HepG2 (cell line): ENCODE results near the gene VPS25. TPM values are rescaled to one million over a fixed set of nuclear protein-coding genes. Genes with fewer than 3 reads are reported as not detected.
A peak's percentile ranks its signal among the peaks of the same experiment; 100 is the strongest.

ENCODE experiments used
- CHD4 ChIP-seq: fragments of 200-600 bp; sonication (generic); IDR thresholded peaks from 2 replicates; pipeline ENCODE4 v1.7.0; 2017; ENCODE audit warnings: mild to moderate bottlenecking, low read length, borderline replicate concordance
- DNMT1 ChIP-seq: sonication (generic); formaldehyde crosslinking; IDR thresholded peaks from 2 replicates; pipeline ENCODE4 v1.5.1; 2020; ENCODE audit warnings: mild to moderate bottlenecking, missing genetic modification reagents
- DNMT3B ChIP-seq: conservative IDR thresholded peaks from 2 replicates; pipeline ENCODE4 v1.6.1; 2016; ENCODE audit warnings: missing biosample characterization, control low read depth
- GTF3A ChIP-seq: sonication (generic); formaldehyde crosslinking; conservative IDR thresholded peaks from 2 replicates; pipeline ENCODE4 v1.4.0; 2020; ENCODE audit warnings: mild to moderate bottlenecking, missing genetic modification reagents
- HCFC1 ChIP-seq: fragments of 150-350 bp; IDR thresholded peaks from 2 replicates; pipeline ENCODE4 v1.6.1; 2014; ENCODE audit warnings: low read depth, low read length
- KMT2A ChIP-seq: sonication (generic); formaldehyde crosslinking; IDR thresholded peaks from 2 replicates; pipeline ENCODE4 v1.4.0; 2020; ENCODE audit warnings: missing genetic modification reagents
- MEIS2 ChIP-seq: sonication (generic); formaldehyde crosslinking; IDR thresholded peaks from 2 replicates; pipeline ENCODE4 v1.9.0; 2021; ENCODE audit warnings: mild to moderate bottlenecking, missing genetic modification reagents
- MTF1 ChIP-seq: sonication (generic); formaldehyde crosslinking; IDR thresholded peaks from 2 replicates; pipeline ENCODE4 v1.5.0; 2020; ENCODE audit warnings: missing genetic modification reagents
- PAWR ChIP-seq: sonication (generic); formaldehyde crosslinking; IDR thresholded peaks from 2 replicates; pipeline ENCODE4 v1.4.0; 2020; ENCODE audit warnings: missing genetic modification reagents, mild to moderate bottlenecking, borderline replicate concordance
- PHF21A ChIP-seq: sonication (generic); formaldehyde crosslinking; IDR thresholded peaks from 2 replicates; pipeline ENCODE4 v1.5.0; 2020; ENCODE audit warnings: mild to moderate bottlenecking, missing genetic modification reagents
- SAFB2 ChIP-seq: sonication (generic); formaldehyde crosslinking; IDR thresholded peaks from 2 replicates; pipeline ENCODE4 v1.5.1; 2020; ENCODE audit warnings: missing genetic modification reagents, low read depth, mild to moderate bottlenecking, borderline replicate concordance
- SP1 ChIP-seq, 2 experiments: fragments of 450-650 bp in 1 of 2; sonication (generic) in 1 of 2; formaldehyde crosslinking in 1 of 2; IDR thresholded peaks; 2 replicates each; pipeline versions ENCODE4 v1.4.0 to v1.6.1; 2016 to 2020; ENCODE audit warnings: missing genetic modification reagents in 1 of 2
- TARDBP ChIP-seq: sonication (generic); formaldehyde crosslinking; IDR thresholded peaks from 2 replicates; pipeline ENCODE4 v1.8.0; 2022; ENCODE audit warnings: mild to moderate bottlenecking, missing genetic modification reagents
- TBX2 ChIP-seq: sonication (generic); formaldehyde crosslinking; IDR thresholded peaks from 2 replicates; pipeline ENCODE4 v1.5.0; 2020; ENCODE audit warnings: missing genetic modification reagents, mild to moderate bottlenecking, borderline replicate concordance
- U2AF2 ChIP-seq: fragments of 200-400 bp; formaldehyde crosslinking; IDR thresholded peaks from 2 replicates; pipeline ENCODE4 v1.6.1; 2017; ENCODE audit warnings: low read depth, mild to moderate bottlenecking, low read length
- ZBTB39 ChIP-seq: sonication (generic); formaldehyde crosslinking; IDR thresholded peaks from 2 replicates; pipeline ENCODE4 v1.5.0; 2020; ENCODE audit warnings: missing genetic modification reagents
- ZBTB7A ChIP-seq: sonication (generic); formaldehyde crosslinking; IDR thresholded peaks from 2 replicates; pipeline ENCODE4 v1.8.0; 2022; ENCODE audit warnings: mild to moderate bottlenecking, missing genetic modification reagents
- ZFX ChIP-seq: sonication (generic); formaldehyde crosslinking; IDR thresholded peaks from 2 replicates; pipeline ENCODE4 v1.4.0; 2020; ENCODE audit warnings: mild to moderate bottlenecking, low read depth, missing genetic modification reagents, moderate library complexity
- ZNF207 ChIP-seq: fragments of 450-650 bp; IDR thresholded peaks from 2 replicates; pipeline ENCODE4 v1.6.1; 2016; ENCODE audit warnings: antibody characterized with exemption, borderline replicate concordance
- ZNF550 ChIP-seq: sonication (generic); formaldehyde crosslinking; IDR thresholded peaks from 2 replicates; pipeline ENCODE4 v1.4.0; 2020; ENCODE audit warnings: mild to moderate bottlenecking, missing genetic modification reagents, borderline replicate concordance
- ZNF607 ChIP-seq: sonication (generic); formaldehyde crosslinking; IDR thresholded peaks from 2 replicates; pipeline ENCODE4 v1.5.1; 2020; ENCODE audit warnings: missing genetic modification reagents, mild to moderate bottlenecking, borderline replicate concordance
- ZNF747 ChIP-seq: sonication (generic); formaldehyde crosslinking; IDR thresholded peaks from 2 replicates; pipeline ENCODE4 v1.8.1; 2023; ENCODE audit warnings: missing genetic modification reagents, mild to moderate bottlenecking, borderline replicate concordance
- ZSCAN30 ChIP-seq: sonication (generic); formaldehyde crosslinking; IDR thresholded peaks from 2 replicates; pipeline ENCODE4 v1.5.0; 2020; ENCODE audit warnings: mild to moderate bottlenecking, missing genetic modification reagents
- polyA plus RNA-seq, 8 experiments: library from polyadenylated mRNA; depleted of rRNA in 3 of 8; stranded (reverse) in 7 of 8; unstranded in 1 of 8; fragments of >200 nt; fragmentation: Illumina TruSeq in 4 of 8; extraction: Trizol in 4 of 8; gene quantifications; 2 replicates each; pipeline versions ENCODE4 v1.2.1 to v1.2.3, GENCODE V29; 2011 to 2016; ENCODE audit warnings: low read depth in 4 of 8, missing spikeins in 1 of 8, mixed read lengths in 1 of 8; ENCODE audit not compliant: insufficient read depth in 1 of 8
- total RNA-seq, 5 experiments: library from RNA; depleted of rRNA; stranded (reverse); fragments of >200 nt; fragmentation: Illumina TruSeq; extraction: Trizol; gene quantifications; 2 replicates each; pipeline ENCODE4 v1.2.3, GENCODE V29; 2016; ENCODE audit warnings: low read depth in 1 of 5
- TF ChIP-seq, protein P1 (sequence below): IDR thresholded peaks from 2 replicates; pipeline ENCODE4 v1.6.1; 2016; ENCODE audit warnings: missing compliant biosample characterization, missing genetic modification reagents, borderline replicate concordance
- TF ChIP-seq, protein P2 (sequence below): sonication (generic); IDR thresholded peaks from 2 replicates; pipeline ENCODE4 v1.6.1; 2016; ENCODE audit warnings: low read depth, borderline replicate concordance
- TF ChIP-seq, protein P3 (sequence below): sonication (generic); formaldehyde crosslinking; IDR thresholded peaks from 2 replicates; pipeline ENCODE4 v1.4.0; 2020; ENCODE audit warnings: mild to moderate bottlenecking, missing genetic modification reagents

Gene VPS25
- total and polyA plus RNA-seq, 2 of the 13 experiments (the other 11 are each of a cell fraction or from before 2014, with no cell fraction given), result 161 to 249 TPM

DNA sequence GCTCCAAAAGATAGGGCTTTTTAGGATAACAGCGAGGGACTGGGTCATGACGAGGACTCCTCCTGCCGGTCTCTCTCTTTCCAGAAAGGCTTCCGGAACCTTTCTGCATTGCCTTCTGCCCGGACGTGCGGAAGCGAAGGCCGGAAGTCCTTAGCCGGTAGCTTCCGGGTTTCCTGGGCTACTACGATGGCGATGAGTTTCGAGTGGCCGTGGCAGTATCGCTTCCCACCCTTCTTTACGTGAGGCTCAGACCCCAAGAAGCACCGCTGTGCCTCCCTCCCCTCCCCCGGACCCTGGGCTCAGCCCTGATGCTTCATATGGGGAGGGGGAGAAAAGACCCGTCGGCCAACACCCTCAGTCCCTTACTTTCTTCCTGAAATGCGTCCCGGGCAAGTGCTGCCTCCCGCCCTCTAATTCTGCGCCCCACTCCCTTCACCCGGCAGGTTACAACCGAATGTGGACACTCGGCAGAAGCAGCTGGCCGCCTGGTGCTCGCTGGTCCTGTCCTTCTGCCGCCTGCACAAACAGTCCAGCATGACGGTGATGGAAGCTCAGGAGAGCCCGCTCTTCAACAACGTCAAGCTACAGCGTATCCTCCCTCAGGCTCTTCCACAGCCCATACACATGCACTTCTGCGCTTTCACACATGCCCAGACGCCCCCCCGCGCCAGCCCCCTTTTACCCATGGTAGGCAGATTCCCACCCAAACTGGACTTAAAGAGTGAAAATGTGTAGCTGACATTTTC is at the start of gene VPS25 (continued):
- TF ChIP-seq CHD4 (no peak), ZSCAN30 (CRISPR knock-in tag) (no peak), HCFC1 (peak; percentile 76), SAFB2 (CRISPR knock-in tag) (no peak; the same call in 1 of the 2 replicates), DNMT3B (CRISPR knock-in tag) (peak; percentile 93), MEIS2 (CRISPR knock-in tag) (peak; percentile 17; the same call in 1 of the 2 replicates), PAWR (CRISPR knock-in tag) (no peak), SP1 (IDR thresholded peaks at IDR 0.05) (no peak), SP1 (CRISPR knock-in tag; IDR thresholded peaks at IDR 0.05) (peak; percentile 80; the same call in 1 of the 2 replicates), TBX2 (CRISPR knock-in tag) (peak; percentile 72), ZNF747 (CRISPR knock-in tag) (0 out of 2 replicates have a peak, but pooled peaks have one; percentile 85), ZBTB7A (CRISPR knock-in tag) (peak; percentile 79), TARDBP (CRISPR knock-in tag) (peak; percentile 93), GTF3A (CRISPR knock-in tag) (peak; percentile 81; the same call in 1 of the 2 replicates), PHF21A (CRISPR knock-in tag) (peak; percentile 66; the same call in 1 of the 2 replicates), KMT2A (peak; percentile 100), ZNF607 (CRISPR knock-in tag) (no peak), ZNF550 (CRISPR knock-in tag) (no peak), MTF1 (CRISPR knock-in tag) (0 out of 2 replicates have a peak, but pooled peaks have one; percentile 40), ZFX (CRISPR knock-in tag) (peak; percentile 69), ZNF207 (no peak), ZBTB39 (CRISPR knock-in tag) (no peak), DNMT1 (CRISPR knock-in tag) (0 out of 2 replicates have a peak, but pooled peaks have one; percentile 56), U2AF2 (no peak)
- TF ChIP-seq, protein P1, sequence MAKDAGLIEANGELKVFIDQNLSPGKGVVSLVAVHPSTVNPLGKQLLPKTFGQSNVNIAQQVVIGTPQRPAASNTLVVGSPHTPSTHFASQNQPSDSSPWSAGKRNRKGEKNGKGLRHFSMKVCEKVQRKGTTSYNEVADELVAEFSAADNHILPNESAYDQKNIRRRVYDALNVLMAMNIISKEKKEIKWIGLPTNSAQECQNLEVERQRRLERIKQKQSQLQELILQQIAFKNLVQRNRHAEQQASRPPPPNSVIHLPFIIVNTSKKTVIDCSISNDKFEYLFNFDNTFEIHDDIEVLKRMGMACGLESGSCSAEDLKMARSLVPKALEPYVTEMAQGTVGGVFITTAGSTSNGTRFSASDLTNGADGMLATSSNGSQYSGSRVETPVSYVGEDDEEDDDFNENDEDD (CRISPR knock-in tag), result peak; percentile 63; the same call in 1 of the 2 replicates
- TF ChIP-seq, protein P2, sequence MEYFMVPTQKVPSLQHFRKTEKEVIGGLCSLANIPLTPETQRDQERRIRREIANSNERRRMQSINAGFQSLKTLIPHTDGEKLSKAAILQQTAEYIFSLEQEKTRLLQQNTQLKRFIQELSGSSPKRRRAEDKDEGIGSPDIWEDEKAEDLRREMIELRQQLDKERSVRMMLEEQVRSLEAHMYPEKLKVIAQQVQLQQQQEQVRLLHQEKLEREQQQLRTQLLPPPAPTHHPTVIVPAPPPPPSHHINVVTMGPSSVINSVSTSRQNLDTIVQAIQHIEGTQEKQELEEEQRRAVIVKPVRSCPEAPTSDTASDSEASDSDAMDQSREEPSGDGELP, result peak; percentile 43; the same call in 1 of the 2 replicates
- TF ChIP-seq, protein P3, sequence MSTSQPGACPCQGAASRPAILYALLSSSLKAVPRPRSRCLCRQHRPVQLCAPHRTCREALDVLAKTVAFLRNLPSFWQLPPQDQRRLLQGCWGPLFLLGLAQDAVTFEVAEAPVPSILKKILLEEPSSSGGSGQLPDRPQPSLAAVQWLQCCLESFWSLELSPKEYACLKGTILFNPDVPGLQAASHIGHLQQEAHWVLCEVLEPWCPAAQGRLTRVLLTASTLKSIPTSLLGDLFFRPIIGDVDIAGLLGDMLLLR (CRISPR knock-in tag), result no peak
